Small intestine (tissue), 7 donors: Measurements from ENCODE around the gene TBCD. TPM values are rescaled to one million over a fixed set of nuclear protein-coding genes. Genes with fewer than 3 reads are reported as not detected.
"Not testable (repeated sequence)": the region's sequence is repeated elsewhere in the genome, so short reads cannot be mapped to it uniquely, and the experiment has no call there.

Experiments
- DNase-seq, 2 donors: peaks; one replicate each; pipeline versions ENCODE4 v3.0.0 to v3.0.0-alpha.2; 2013
- FAIRE-seq: peaks from 2 replicates; lab custom pipeline; 2012; peaks lifted over from hg19 to GRCh38; lab: Jason Lieb, UNC
- H3K27ac ChIP-seq, 3 donors: one replicate each; pipeline ENCODE4 v1.5.1; 2013; ENCODE audit warnings: low read length in 2 of 3, mild to moderate bottlenecking in 2 of 3, control low read depth in 1 of 3, inconsistent platforms in 1 of 3, low read depth in 1 of 3, moderate library complexity in 1 of 3
- H3K27me3 ChIP-seq, 3 donors: one replicate each; pipeline ENCODE4 v1.6.1; 2013; ENCODE audit warnings: low read length in 3 of 3, inconsistent platforms in 1 of 3; ENCODE audit not compliant: control insufficient read depth in 3 of 3, insufficient read depth in 3 of 3
- H3K36me3 ChIP-seq, 3 donors: one replicate each; pipeline ENCODE4 v1.6.1; 2013; ENCODE audit warnings: low read length in 3 of 3, inconsistent platforms in 1 of 3, low read depth in 1 of 3, mild to moderate bottlenecking in 1 of 3, moderate library complexity in 1 of 3; ENCODE audit not compliant: control insufficient read depth in 3 of 3, insufficient read depth in 2 of 3
- H3K4me1 ChIP-seq, 3 donors: one replicate each; pipeline ENCODE4 v1.6.1; 2013; ENCODE audit warnings: low read length in 2 of 3, inconsistent platforms in 1 of 3, low read depth in 1 of 3, mild to moderate bottlenecking in 1 of 3, moderate library complexity in 1 of 3; ENCODE audit not compliant: control insufficient read depth in 3 of 3, insufficient read depth in 2 of 3
- H3K4me3 ChIP-seq, 3 donors: one replicate each; pipeline ENCODE4 v1.5.1; 2013; ENCODE audit warnings: low read length in 3 of 3, control low read depth in 1 of 3, inconsistent platforms in 1 of 3, low read depth in 1 of 3, mild to moderate bottlenecking in 1 of 3, moderate library complexity in 1 of 3
- H3K9me3 ChIP-seq, 2 donors: one replicate each; pipeline ENCODE4 v1.6.1; 2013; ENCODE audit warnings: low read depth in 1 of 2, low read length in 1 of 2; ENCODE audit not compliant: control insufficient read depth in 2 of 2, insufficient read depth in 1 of 2
- WGBS, 3 donors: extraction: QIAGEN DNeasy Blood & Tissue Kit; methylation state at CpG; one replicate each; pipeline ENCODE4 v1.1.7; 2013; 5-methylcytosine and 5-hydroxymethylcytosine counted together
- polyA plus RNA-seq, 4 donors: library from polyadenylated mRNA; stranded (reverse) in 3 of 4; unstranded in 1 of 4; fragments of 200-250 nt in 3 of 4; fragments of 120-200 nt in 1 of 4; gene quantifications; one replicate each; pipeline versions ENCODE4 v1.2.1 to v1.2.3, GENCODE V29; 2013
- donor health status: healthy with polysubstance abuse.
- donor health status: control.
- donor health status: control.
- donor health status: Bipolar disorder and iron deficiency.
- donor health status: healthy.

Gene TBCD
- polyA plus RNA-seq, 4 donors, result 38.7 to 83.7 (median 67.3) TPM

GRCh38 chr17:82959242-82959930 is 207.5 kb downstream of the TBCD start:
- 91 to 92% (median 92%) methylated on average over 28 of the region's 28 CpGs for WGBS, 3 donors
- Histone ChIP-seq H3K36me3 (peaks cover 0 to 16% (median 0%) of the 10 kb centered on the region in 3 donors), H3K27me3 (no peaks in the 10 kb centered on the region), H3K27ac (no peak overlapping the region), H3K9me3 (peaks cover 0 to 16% of the 10 kb centered on the region in 2 donors), H3K4me3 (no peak overlapping the region), H3K4me1 (peaks cover 0 to 4% (median 0%) of the 10 kb centered on the region in 3 donors)
- DNase-seq (no peak), FAIRE-seq (no peak)

- WGBS, 3 donors, result 94 to 97% (median 95%) methylated on average over 23 of the region's 23 CpGs
- H3K27ac ChIP-seq, result no peak overlapping the region
- no peak overlapping the region for H3K4me3 ChIP-seq
- H3K4me1 ChIP-seq, result peaks cover 0 to 4% (median 0%) of the 10 kb centered on the region in 3 donors
- peaks cover 0 to 16% (median 0%) of the 10 kb centered on the region in 3 donors for H3K36me3 ChIP-seq
- no peak for DNase-seq
- no peak for FAIRE-seq
- no peaks in the 10 kb centered on the region for H3K27me3 ChIP-seq
- peaks cover 0 to 16% of the 10 kb centered on the region in 2 donors for H3K9me3 ChIP-seq
Observed at GRCh38 chr17:82959990-82960418, 208.1 kb downstream of the TBCD start.

- no peak overlapping the region for H3K27ac ChIP-seq
- H3K9me3 ChIP-seq, result peaks cover 0 to 13% of the 10 kb centered on the region in 2 donors
- peaks cover 0 to 4% (median 0%) of the 10 kb centered on the region in 3 donors for H3K4me1 ChIP-seq
- FAIRE-seq (no peak), DNase-seq (no peak)
- H3K27me3 ChIP-seq, result no peaks in the 10 kb centered on the region
- WGBS, 3 donors, result 94 to 96% (median 95%) methylated on average over 67 of the region's 67 CpGs
- no peak overlapping the region for H3K4me3 ChIP-seq
- H3K36me3 ChIP-seq, result peaks cover 0 to 19% (median 0%) of the 10 kb centered on the region in 3 donors
Observed at GRCh38 chr17:82960419-82961271, 208.8 kb downstream of the TBCD start.

GRCh38 chr17:82961366-82962162 is 209.7 kb downstream of the TBCD start:
- FAIRE-seq (no peak), DNase-seq (no peak)

GRCh38 chr17:82962163-82962720 is 210.4 kb downstream of the TBCD start:
- Histone ChIP-seq H3K27me3 (no peaks in the 10 kb centered on the region), H3K4me3 (no peak overlapping the region), H3K9me3 (no peaks in the 10 kb centered on the region), H3K36me3 (peaks cover 0 to 13% (median 0%) of the 10 kb centered on the region in 3 donors), H3K27ac (no peak overlapping the region), H3K4me1 (peaks cover 0 to 4% (median 0%) of the 10 kb centered on the region in 3 donors)
- 83 to 86% (median 84%) methylated on average over 19 to 21 of the region's 21 CpGs for WGBS, 3 donors
- DNase-seq (no peak), FAIRE-seq (no peak)

More at GRCh38 chr17:82961366-82962162, 209.7 kb downstream of the TBCD start:
- no peak overlapping the region for H3K4me3 ChIP-seq
- H3K27ac ChIP-seq, result no peak overlapping the region
- H3K9me3 ChIP-seq, result peaks cover 0 to 7% of the 10 kb centered on the region in 2 donors
- H3K36me3 ChIP-seq, result peaks cover 0 to 16% (median 0%) of the 10 kb centered on the region in 3 donors
- WGBS, 3 donors, result 83 to 85% (median 84%) methylated on average over 18 to 19 of the region's 19 CpGs
- H3K27me3 ChIP-seq, result no peaks in the 10 kb centered on the region
- H3K4me1 ChIP-seq, result peaks cover 0 to 4% (median 0%) of the 10 kb centered on the region in 3 donors

GRCh38 chr17:82963104-82963950 is 211.5 kb downstream of the TBCD start:
- H3K4me1 ChIP-seq, result peaks cover 0 to 4% (median 0%) of the 10 kb centered on the region in 3 donors
- DNase-seq, result peak; percentile 53 to 64
- WGBS, 3 donors, result 19 to 40% (median 35%) methylated on average over 24 to 25 of the region's 25 CpGs
- H3K27ac ChIP-seq, result no peak overlapping the region
- no peak overlapping the region for H3K4me3 ChIP-seq
- H3K36me3 ChIP-seq, result peaks cover 0 to 15% (median 0%) of the 10 kb centered on the region in 3 donors
- FAIRE-seq, result no peak
- H3K9me3 ChIP-seq, result no peaks in the 10 kb centered on the region
- no peaks in the 10 kb centered on the region for H3K27me3 ChIP-seq

- not testable (repeated sequence) for H3K27me3 ChIP-seq, H3K4me3 ChIP-seq, DNase-seq, H3K9me3 ChIP-seq, H3K36me3 ChIP-seq, H3K4me1 ChIP-seq, FAIRE-seq, H3K27ac ChIP-seq
- 82 to 91% (median 90%) methylated on average over 26 to 32 of the region's 32 CpGs for WGBS, 3 donors
Observed at GRCh38 chr17:82964451-82964850, 212.6 kb downstream of the TBCD start.
